Muscle of arm (tissue), 12 donors: ENCODE results near the gene WBP1L. TPM values are rescaled to one million over a fixed set of nuclear protein-coding genes. Genes with fewer than 3 reads are reported as not detected.
"Not testable (repeated sequence)": the region's sequence is repeated elsewhere in the genome, so short reads cannot be mapped to it uniquely, and the experiment has no call there.

Experiments used
- DNase-seq: peaks from one replicate; pipeline ENCODE4 v3.0.0-alpha.2; 2013
- polyA plus RNA-seq, 12 donors: library from polyadenylated mRNA; unstranded; fragments of 120-200 nt; gene quantifications; one replicate each; pipeline ENCODE4 v1.2.1, GENCODE V29; 2013; ENCODE audit not compliant: insufficient read length in 12 of 12

The WBP1L gene
- polyA plus RNA-seq, 12 donors: 37.9 to 52.1 (median 45.0) TPM; not detected in 1

GRCh38 chr10:102720337-102720736 lies 23.4 kb upstream of the WBP1L start:
- no peak for DNase-seq

GRCh38 chr10:102720775-102721301 lies 22.9 kb upstream of the WBP1L start:
- DNase-seq: no peak

GRCh38 chr10:102721954-102722353 lies 21.8 kb upstream of the WBP1L start:
- no peak for DNase-seq

- DNase-seq: no peak
Measured at GRCh38 chr10:102723989-102724388, 19.8 kb upstream of the WBP1L start.

GRCh38 chr10:102726274-102726673 lies 17.5 kb upstream of the WBP1L start:
- no peak for DNase-seq

- DNase-seq: no peak
Measured at GRCh38 chr10:102727037-102727818, 16.5 kb upstream of the WBP1L start.

- DNase-seq: peak; percentile 80
Measured at GRCh38 chr10:102729029-102730026, 14.4 kb upstream of the WBP1L start.

GRCh38 chr10:102731222-102731800 lies 12.4 kb upstream of the WBP1L start:
- DNase-seq: no peak

GRCh38 chr10:102732661-102733060 lies 11.1 kb upstream of the WBP1L start:
- no peak for DNase-seq

GRCh38 chr10:102735065-102735562 lies 8.6 kb upstream of the WBP1L start:
- DNase-seq: no peak

GRCh38 chr10:102738692-102739121 lies 5.0 kb upstream of the WBP1L start:
- no peak for DNase-seq

GRCh38 chr10:102740229-102740628 lies 3.5 kb upstream of the WBP1L start:
- no peak for DNase-seq

GRCh38 chr10:102741726-102742237 lies 2.0 kb upstream of the WBP1L start:
- no peak for DNase-seq

GRCh38 chr10:102742313-102742712 lies 1.4 kb upstream of the WBP1L start:
- DNase-seq: not testable (repeated sequence)

GRCh38 chr10:102743078-102743587 lies 615 bp upstream of the WBP1L start:
- DNase-seq: no peak

GRCh38 chr10:102744374-102745051 lies 765 bp downstream of the WBP1L start:
- DNase-seq: no peak

- DNase-seq: no peak
Measured at GRCh38 chr10:102745157-102745556, 1.4 kb downstream of the WBP1L start.

GRCh38 chr10:102752266-102752930 lies 8.7 kb downstream of the WBP1L start:
- peak; percentile 60 for DNase-seq

- peak; percentile 61 for DNase-seq
Measured at GRCh38 chr10:102752934-102753664, 9.4 kb downstream of the WBP1L start.
